ENCODE results near the gene RXRA.

- TF ChIP-seq POLR2AphosphoS5 (IDR thresholded peaks at IDR 0.05; ENCODE audit: low read depth), result no peak
- TF ChIP-seq CTCF (IDR thresholded peaks at IDR 0.05; ENCODE audit: insufficient read depth, low read length), result no peak
- no peak for TF ChIP-seq REST (IDR thresholded peaks at IDR 0.05; ENCODE audit: insufficient replicate concordance, low read depth)
- TF ChIP-seq GABPA (IDR thresholded peaks at IDR 0.05; ENCODE audit: low read depth), result no peak
Measured at GRCh38 chr9:134420281-134420845, 94.1 kb downstream of the RXRA start.
